ENCODE results near the gene MKLN1.

The MKLN1 gene

GRCh38 chr7:131289051-131289450 is 38.6 kb upstream of the MKLN1 start:
- no peak for DNase-seq (ENCODE audit: low read depth)
- H3K4me3 ChIP-seq (ENCODE audit: low read length) = no peak overlapping the region
- TF ChIP-seq CTCF (IDR thresholded peaks at IDR 0.05; ENCODE audit: insufficient read depth, low read depth, low read length, missing control alignments) = no peak

- no peak for DNase-seq (ENCODE audit: low read depth)
- no peak for TF ChIP-seq CTCF (IDR thresholded peaks at IDR 0.05; ENCODE audit: insufficient read depth, low read depth, low read length, missing control alignments)
- no peak overlapping the region for H3K4me3 ChIP-seq (ENCODE audit: low read length)
These were observed 35.4 kb upstream of the MKLN1 start for GRCh38 chr7:131292141-131292905.

- no peak overlapping the region for H3K4me3 ChIP-seq (ENCODE audit: low read length)
- DNase-seq (ENCODE audit: low read depth) = peak; percentile 71
- no peak for TF ChIP-seq CTCF (IDR thresholded peaks at IDR 0.05; ENCODE audit: insufficient read depth, low read depth, low read length, missing control alignments)
These were observed 34.7 kb upstream of the MKLN1 start for GRCh38 chr7:131293018-131293417.

GRCh38 chr7:131294553-131294952 is 33.1 kb upstream of the MKLN1 start:
- no peak overlapping the region for H3K4me3 ChIP-seq (ENCODE audit: low read length)
- no peak for DNase-seq (ENCODE audit: low read depth)
- no peak for TF ChIP-seq CTCF (IDR thresholded peaks at IDR 0.05; ENCODE audit: insufficient read depth, low read depth, low read length, missing control alignments)

- TF ChIP-seq CTCF (IDR thresholded peaks at IDR 0.05; ENCODE audit: insufficient read depth, low read depth, low read length, missing control alignments) = no peak
- H3K4me3 ChIP-seq (ENCODE audit: low read length) = no peak overlapping the region
- DNase-seq (ENCODE audit: low read depth) = no peak
These were observed 29.1 kb upstream of the MKLN1 start for GRCh38 chr7:131298608-131298992.

GRCh38 chr7:131299074-131299473 is 28.6 kb upstream of the MKLN1 start:
- DNase-seq (ENCODE audit: low read depth) = no peak
- no peak for TF ChIP-seq CTCF (IDR thresholded peaks at IDR 0.05; ENCODE audit: insufficient read depth, low read depth, low read length, missing control alignments)
- no peak overlapping the region for H3K4me3 ChIP-seq (ENCODE audit: low read length)

- no peak for TF ChIP-seq CTCF (IDR thresholded peaks at IDR 0.05; ENCODE audit: insufficient read depth, low read depth, low read length, missing control alignments)
- H3K4me3 ChIP-seq (ENCODE audit: low read length) = no peak overlapping the region
- no peak for DNase-seq (ENCODE audit: low read depth)
These were observed 27.6 kb upstream of the MKLN1 start for GRCh38 chr7:131300078-131300477.

All from epithelial cell of esophagus (primary cell).